A549 (cell line): ENCODE measurements around the gene C1orf21. TPM values are rescaled to one million over a fixed set of nuclear protein-coding genes. Genes with fewer than 3 reads are reported as not detected.
A peak's percentile ranks its signal among the peaks of the same experiment; 100 is the strongest.

ENCODE experiments used
- ATAC-seq, 2 experiments: fragments of 200-7000 bp in 1 of 2; fragments of >200 bp in 1 of 2; cut with Nextera tagmentation in 1 of 2; cut with Tn5 transposase in 1 of 2; 3 replicates each; pipeline versions ENCODE4 v1.8.0 to v1.9.1; 2018 to 2020; ENCODE audit warnings: mild to moderate bottlenecking in 1 of 2, moderate library complexity in 1 of 2
- CTCF ChIA-PET: fragments of 300-600 bp; sonication (Branson Sonifier 250); formaldehyde crosslinking; extraction: SDS; loops from one replicate; lab custom pipeline; 2021; ENCODE audit warnings: antibody characterized with exemption, inconsistent platforms; lab: Yijun Ruan, JAX
- POLR2A ChIA-PET: fragments of 350-600 bp; formaldehyde crosslinking; extraction: SDS; loops from one replicate; lab custom pipeline; 2021; ENCODE audit warnings: antibody characterized with exemption, inconsistent platforms; lab: Yijun Ruan, JAX
- DNase-seq, 2 experiments: peaks; one replicate each; pipeline versions ENCODE4 v3.0.0 to v3.0.0-alpha.2; 2011 to 2016; ENCODE audit warnings: low read depth in 1 of 2, low spot score in 1 of 2
- FAIRE-seq: peaks from 2 replicates; lab custom pipeline; 2011; peaks lifted over from hg19 to GRCh38; lab: Jason Lieb, UNC
- H3K27ac ChIP-seq, 2 experiments: fragments of >200 bp; sonication (Bioruptor Twin); formaldehyde crosslinking; 3 replicates each; pipeline ENCODE4 v1.5.1; 2016 to 2017
- H3K4me1 ChIP-seq: fragments of >200 bp; sonication (Bioruptor Twin); formaldehyde crosslinking; 3 replicates; pipeline ENCODE4 v1.6.1; 2016
- H3K4me2 ChIP-seq: fragments of >200 bp; sonication (Bioruptor Twin); formaldehyde crosslinking; 3 replicates; pipeline ENCODE4 v1.6.1; 2016
- H3K4me3 ChIP-seq: fragments of >200 bp; sonication (Bioruptor Twin); formaldehyde crosslinking; 3 replicates; pipeline ENCODE4 v1.5.1; 2016
- H3K9me3 ChIP-seq: fragments of >200 bp; sonication (Bioruptor Twin); formaldehyde crosslinking; 3 replicates; pipeline ENCODE4 v1.6.1; 2016
- MAFK ChIP-seq: fragments of 450-650 bp; IDR thresholded peaks from 2 replicates; pipeline ENCODE4 v1.6.1; 2014; ENCODE audit not compliant: partially characterized antibody
- MAZ ChIP-seq: fragments of 150-350 bp; IDR thresholded peaks from 2 replicates; pipeline ENCODE4 v1.6.1; 2014; ENCODE audit warnings: antibody characterized with exemption, low read depth, low read length, borderline replicate concordance
- polyA plus RNA-seq, 4 experiments: library from polyadenylated mRNA; depleted of rRNA in 3 of 4; stranded (reverse); fragments of >200 nt; fragmentation: RNase III in 1 of 4; extraction: RNeasy Plus Mini Kit Qiagen cat#74134 plus additional on column Dnase treatment in 1 of 4; gene quantifications; 2 replicates in 3 of 4; 3 replicates in 1 of 4; pipeline ENCODE4 v1.2.3, GENCODE V29; 2011 to 2017
- TF ChIP-seq, protein P1 (sequence below): IDR thresholded peaks from 2 replicates; pipeline ENCODE4 v1.6.1; 2012

Gene C1orf21
- polyA plus RNA-seq, 2 of the 4 experiments (the other 2 are of a cell fraction): 11.4 to 11.6 TPM

DNA sequence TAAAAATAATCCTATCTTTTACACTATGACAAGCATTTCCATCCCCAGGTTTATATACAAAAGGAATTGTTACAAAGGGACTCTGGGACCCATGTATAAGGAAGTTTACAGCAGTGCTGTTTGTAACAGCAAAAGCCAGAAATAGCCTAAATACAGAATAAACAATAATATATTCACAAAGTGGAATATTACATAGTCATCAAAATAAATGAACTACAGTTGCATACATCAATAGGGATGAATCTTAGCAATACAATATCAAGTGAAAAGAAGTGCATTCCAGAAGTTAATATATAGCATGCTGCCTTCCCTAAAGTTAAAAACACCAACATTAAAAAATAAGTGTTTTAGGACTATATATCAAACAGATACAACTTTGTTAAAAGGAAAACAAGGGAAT is 290.5 kb downstream of the C1orf21 start:
- ATAC-seq: no peak
- TF ChIP-seq, protein P1, sequence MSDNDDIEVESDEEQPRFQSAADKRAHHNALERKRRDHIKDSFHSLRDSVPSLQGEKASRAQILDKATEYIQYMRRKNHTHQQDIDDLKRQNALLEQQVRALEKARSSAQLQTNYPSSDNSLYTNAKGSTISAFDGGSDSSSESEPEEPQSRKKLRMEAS: no peak
- TF ChIP-seq MAFK (peak; percentile 70), MAZ (no peak)
- CTCF ChIA-PET: interaction anchor here (2.7 kb wide), 1 partner anchor 13 kb away, joined by 13 read pairs; no protein-coding TSS in a partner anchor
- Histone ChIP-seq H3K4me2 (no peak overlapping the region), H3K9me3 (peaks cover 9% of the 10 kb centered on the region; the same call in 2 of the 3 replicates), H3K4me3 (no peak overlapping the region), H3K4me1 (no peaks in the 10 kb centered on the region), H3K27ac (no peak overlapping the region)
- no peak for DNase-seq
- no peak for FAIRE-seq
- POLR2A ChIA-PET: no interaction called here
